Measurements from ENCODE around the gene ZSCAN2.

- TF ChIP-seq EZH2 (IDR thresholded peaks at IDR 0.05) (no peak), FOXP2 (optimal IDR thresholded peaks at IDR 0.05; ENCODE audit: control extremely low read depth, extremely low read length, insufficient read depth) (no peak), POLR2AphosphoS5 (IDR thresholded peaks at IDR 0.05; ENCODE audit: borderline replicate concordance, low read depth, low read length) (no peak; the same call in 1 of the 2 replicates)
Measured at GRCh38 chr15:84638103-84638502, 37.3 kb downstream of the ZSCAN2 start.
